GM18870 (cell line): ENCODE results near the gene NELL2.

Experiments
- ATAC-seq: cut with Tn5 transposase; IDR thresholded peaks from one replicate; pipeline ENCODE4 v1.9.1; 2021; ENCODE audit warnings: moderate library complexity; ENCODE audit not compliant: unreplicated experiment

NELL2 gene

GRCh38 chr12:44488180-44488579, 387.9 kb downstream of the NELL2 start:
- ATAC-seq: no peak

- ATAC-seq: no peak
Measured at GRCh38 chr12:44484862-44485261, 391.3 kb downstream of the NELL2 start.

GRCh38 chr12:44477331-44477980, 398.7 kb downstream of the NELL2 start:
- no peak for ATAC-seq

GRCh38 chr12:44476683-44477082, 399.4 kb downstream of the NELL2 start:
- no peak for ATAC-seq

GRCh38 chr12:44465139-44465538, 411.0 kb downstream of the NELL2 start:
- ATAC-seq: no peak

- no peak for ATAC-seq
Measured at GRCh38 chr12:44464180-44464579, 411.9 kb downstream of the NELL2 start.

- ATAC-seq: no peak
Measured at GRCh38 chr12:44462729-44463128, 413.4 kb downstream of the NELL2 start.

GRCh38 chr12:44460261-44460660, 415.9 kb downstream of the NELL2 start:
- ATAC-seq: no peak

- no peak for ATAC-seq
Measured at GRCh38 chr12:44459569-44459968, 416.5 kb downstream of the NELL2 start.
